Inflammatory macrophage treated with lipopolysaccharide for 1 hour (primary cell): ENCODE results near the gene TTC33.

Experiments
- DNase-seq, 2 donors: peaks; one replicate each; pipeline ENCODE4 v3.0.0-alpha.2; 2020 to 2022

TTC33 gene

GRCh38 chr5:40560474-40561110 lies 195.2 kb downstream of the TTC33 start:
- DNase-seq = peak; percentile 69 to 83

- peak in 1 of 2 donors; percentile 47 for DNase-seq
Measured at GRCh38 chr5:40559306-40559705, 196.5 kb downstream of the TTC33 start.

GRCh38 chr5:40557501-40557900 lies 198.3 kb downstream of the TTC33 start:
- no peak for DNase-seq

GRCh38 chr5:40556811-40557210 lies 198.9 kb downstream of the TTC33 start:
- no peak for DNase-seq

GRCh38 chr5:40555886-40556285 lies 199.9 kb downstream of the TTC33 start:
- no peak for DNase-seq

- DNase-seq = no peak
Measured at GRCh38 chr5:40554813-40555212, 200.9 kb downstream of the TTC33 start.

GRCh38 chr5:40554054-40554453 lies 201.7 kb downstream of the TTC33 start:
- DNase-seq = no peak

GRCh38 chr5:40552981-40553380 lies 202.8 kb downstream of the TTC33 start:
- peak; percentile 24 to 34 for DNase-seq

- peak; percentile 39 to 41 for DNase-seq
Measured at GRCh38 chr5:40551496-40552491, 204.0 kb downstream of the TTC33 start.

GRCh38 chr5:40550481-40550880 lies 205.3 kb downstream of the TTC33 start:
- DNase-seq = no peak

GRCh38 chr5:40549616-40550015 lies 206.1 kb downstream of the TTC33 start:
- peak in 1 of 2 donors; percentile 29 for DNase-seq

GRCh38 chr5:40547994-40548575 lies 207.7 kb downstream of the TTC33 start:
- no peak for DNase-seq

- peak in 1 of 2 donors; percentile 51 for DNase-seq
Measured at GRCh38 chr5:40547557-40547956, 208.2 kb downstream of the TTC33 start.

- no peak for DNase-seq
Measured at GRCh38 chr5:40540301-40540700, 215.5 kb downstream of the TTC33 start.

- no peak for DNase-seq
Measured at GRCh38 chr5:40524677-40525076, 231.1 kb downstream of the TTC33 start.

- peak; percentile 93 to 98 for DNase-seq
Measured at GRCh38 chr5:40521925-40522324, 233.8 kb downstream of the TTC33 start.

- no peak for DNase-seq
Measured at GRCh38 chr5:40521108-40521785, 234.5 kb downstream of the TTC33 start.

GRCh38 chr5:40518485-40518917 lies 237.3 kb downstream of the TTC33 start:
- no peak for DNase-seq

- DNase-seq = no peak
Measured at GRCh38 chr5:40515476-40515875, 240.3 kb downstream of the TTC33 start.

- peak in 1 of 2 donors; percentile 39 for DNase-seq
Measured at GRCh38 chr5:40514976-40515375, 240.8 kb downstream of the TTC33 start.

GRCh38 chr5:40511801-40512200 lies 244.0 kb downstream of the TTC33 start:
- no peak for DNase-seq

- DNase-seq = peak in 1 of 2 donors; percentile 35
Measured at GRCh38 chr5:40507095-40507494, 248.7 kb downstream of the TTC33 start.

- DNase-seq = no peak
Measured at GRCh38 chr5:40505031-40505430, 250.7 kb downstream of the TTC33 start.
